Head of caudate nucleus (tissue), 42 donors: ENCODE results near the gene PSMA3.

Source experiments
- DNase-seq, 42 donors: peaks; one replicate each; pipeline versions ENCODE4 v3.0.0 to v3.0.0-alpha.2; 2020 to 2021; ENCODE audit warnings: mixed read lengths in 7 of 42
- intact Hi-C: fragments of 100-400 bp; cut with DNase I; formaldehyde crosslinking; loops from one replicate; pipeline ENCODE4 v1.15.0; 2022

PSMA3 gene

DNA sequence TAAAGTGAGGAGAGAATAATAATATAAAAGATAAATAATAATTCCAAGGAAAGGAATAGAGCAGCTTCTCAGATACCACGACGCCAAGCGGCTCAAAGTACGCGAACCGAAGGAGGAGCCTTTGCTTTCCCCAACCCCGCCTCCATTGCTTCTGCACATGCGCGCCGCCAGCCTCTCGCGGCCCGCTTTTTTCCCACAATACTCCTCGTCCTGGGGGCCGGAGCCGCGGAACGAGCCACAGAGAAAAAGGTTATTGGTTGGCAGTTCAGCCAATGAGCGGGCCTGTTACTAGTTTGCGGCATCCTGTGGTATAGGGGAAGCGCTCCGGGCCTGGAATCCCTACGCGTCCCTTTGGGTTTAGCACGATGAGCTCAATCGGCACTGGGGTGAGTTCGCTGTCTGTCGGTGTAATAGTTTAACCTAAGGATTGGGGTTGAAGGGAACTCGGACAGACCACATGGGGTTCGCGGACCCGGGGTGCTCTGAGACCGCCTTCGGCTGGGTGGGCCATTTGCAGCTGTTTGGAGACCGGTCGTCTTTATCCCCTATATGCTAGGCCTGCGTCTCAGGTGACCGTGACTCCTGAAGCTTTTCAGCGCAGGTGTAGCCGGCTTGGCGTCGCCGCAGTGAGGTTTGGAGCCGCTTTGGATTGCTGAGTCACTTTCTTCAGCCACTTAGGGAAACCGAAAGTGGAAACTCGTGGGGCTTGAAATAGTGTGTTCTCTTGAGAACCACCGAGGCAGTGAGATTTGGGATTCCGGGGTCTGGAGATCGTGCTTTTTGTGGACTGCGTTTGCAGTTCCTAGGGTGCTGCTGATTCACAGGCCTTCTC lies at the start of gene PSMA3:
Gene PSMA3, plus strand, starts transcription at position 288 of the 832 bp plus-strand sequence. Its CDS starts 78 bp downstream, at position 366.
- DNase-seq = peak; percentile 93 to 99 (median 98)
- intact Hi-C loops = loop anchor here (2.0 kb wide), 1 partner anchor 54 kb away; the partner anchor contains the start of gene ARID4A

DNA sequence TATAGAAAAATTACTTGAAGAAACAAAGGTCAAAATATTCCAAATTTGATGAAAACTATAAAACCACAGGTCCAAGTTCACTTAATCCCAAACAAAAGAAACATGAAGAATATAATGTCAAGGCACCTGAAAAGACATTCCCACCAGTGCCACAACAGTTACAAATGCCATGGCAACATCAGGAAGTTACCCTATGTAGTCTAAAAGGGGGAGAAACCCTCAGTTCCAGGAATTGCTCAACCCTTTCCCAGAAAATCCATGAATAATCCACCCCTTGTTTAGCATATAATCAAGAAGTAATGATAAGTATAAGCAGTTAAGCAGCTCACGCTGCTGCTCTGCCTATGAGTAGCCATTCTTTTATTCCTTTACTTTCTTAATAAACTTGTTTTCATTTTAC lies 48.4 kb upstream of the PSMA3 start:
- intact Hi-C loops = loop anchor here (5.0 kb wide), 2 partner anchors 41 to 44 kb away; partner anchors contain the start of gene ARMH4

DNA sequence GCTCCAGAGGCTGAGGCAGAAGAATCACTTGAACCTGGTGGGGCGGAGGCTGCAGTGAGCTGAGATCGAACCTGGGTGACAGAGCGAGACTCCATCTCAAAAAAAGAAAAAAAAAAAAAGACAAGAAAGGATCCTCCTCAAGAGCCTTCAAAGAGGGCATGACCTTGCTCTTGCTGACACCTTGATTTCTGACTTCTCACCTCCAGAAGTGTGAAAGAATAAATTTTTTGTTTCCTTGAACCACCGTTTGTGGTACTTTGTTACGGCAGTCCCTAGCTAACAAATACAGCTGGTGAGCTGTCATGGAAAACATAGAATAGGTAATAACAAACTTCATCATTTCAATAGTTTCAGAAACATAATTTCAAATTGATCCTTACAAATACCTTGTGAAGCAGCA lies 46.6 kb upstream of the PSMA3 start:
- no peak for DNase-seq
- intact Hi-C loops = loop anchor here (5.0 kb wide), 2 partner anchors 39 to 46 kb away; partner anchors contain the start of gene ARMH4

More for the DNA sequence above, 48.4 kb upstream of the PSMA3 start:
- no peak for DNase-seq

DNA sequence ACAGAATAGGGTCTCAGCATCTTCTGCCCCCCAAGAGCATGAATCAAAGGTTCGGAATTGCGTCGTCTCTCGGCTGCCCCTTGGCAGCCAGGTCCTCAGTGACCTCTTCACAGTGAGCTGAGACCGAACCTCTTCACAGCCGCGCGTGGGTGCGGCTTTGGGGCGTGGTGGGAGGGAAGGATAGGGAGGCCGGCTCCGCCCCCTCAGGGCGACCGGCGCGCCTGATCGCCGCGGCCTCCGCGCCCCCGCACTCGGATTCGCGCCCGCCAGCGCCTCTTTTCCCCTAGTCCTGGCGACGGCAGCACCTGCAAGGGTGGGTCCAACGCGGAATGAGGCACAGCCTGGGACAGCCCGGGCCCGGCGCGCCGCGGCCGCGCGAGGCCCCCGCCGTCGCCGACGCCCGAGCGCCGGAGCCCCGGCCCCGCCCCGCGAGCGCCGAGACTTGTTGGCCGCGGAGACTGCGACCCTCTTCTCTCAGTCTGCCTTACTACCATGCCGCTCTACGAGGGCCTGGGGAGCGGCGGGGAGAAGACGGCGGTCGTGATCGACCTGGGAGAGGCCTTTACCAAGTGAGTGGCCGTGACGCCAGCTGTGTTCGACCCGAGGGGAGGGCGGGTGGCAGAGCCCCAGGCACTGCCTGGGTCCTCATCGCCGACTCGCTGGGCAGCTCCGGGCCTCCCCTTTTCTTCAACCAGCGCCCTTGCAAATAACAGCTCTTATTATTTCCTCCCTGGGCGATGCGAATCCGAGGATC lies 44.7 kb upstream of the PSMA3 start, which contains the start of gene ACTR10:
Gene ACTR10, plus strand, starts transcription at position 424 of the 754 bp plus-strand sequence. Its CDS starts 69 bp downstream, at position 493.
- peak; percentile 55 to 92 (median 84) for DNase-seq
- intact Hi-C loops = loop anchor here (5.0 kb wide), 2 partner anchors 37 to 48 kb away; partner anchors contain the start of gene ARMH4

DNA sequence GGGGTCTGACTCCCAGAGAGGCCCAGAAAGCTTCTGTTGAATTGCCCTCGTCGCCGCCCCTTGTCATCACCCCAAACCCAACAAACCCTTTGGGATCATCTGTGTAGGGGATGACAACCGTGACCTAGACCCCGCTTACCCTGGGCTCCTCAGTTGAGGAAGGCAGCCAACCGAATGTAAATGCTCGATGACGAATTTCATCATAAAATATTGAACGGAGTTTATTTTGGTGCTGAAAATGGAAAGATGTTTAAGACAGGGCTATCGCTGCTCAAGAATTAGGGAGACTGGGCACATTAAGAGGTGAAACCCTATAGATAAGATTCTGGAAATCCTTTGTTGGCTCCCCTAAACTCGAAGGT lies 44.2 kb upstream of the PSMA3 start:
- intact Hi-C loops = no loop called here
- peak in 1 of 42 donors; percentile 29 for DNase-seq

DNA sequence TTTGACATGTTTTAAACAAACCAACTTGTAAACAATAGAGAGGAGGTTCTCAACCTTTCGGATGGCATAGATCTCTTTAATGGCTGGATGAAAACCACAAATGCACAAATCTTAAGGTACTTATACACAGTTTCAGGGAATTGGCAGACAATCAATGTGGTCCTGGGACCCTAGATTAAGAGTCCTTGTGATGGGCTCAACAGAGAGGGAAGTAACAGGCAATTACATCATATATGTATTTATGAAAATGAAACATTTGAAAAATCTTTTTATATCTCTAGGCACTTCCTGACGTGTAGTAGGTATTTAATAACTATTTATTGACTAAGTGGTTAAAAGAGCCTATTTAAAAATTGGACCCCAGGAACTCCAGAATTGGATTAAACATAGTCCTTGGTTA lies 43.8 kb upstream of the PSMA3 start:
- no peak for DNase-seq
- intact Hi-C loops = no loop called here

DNA sequence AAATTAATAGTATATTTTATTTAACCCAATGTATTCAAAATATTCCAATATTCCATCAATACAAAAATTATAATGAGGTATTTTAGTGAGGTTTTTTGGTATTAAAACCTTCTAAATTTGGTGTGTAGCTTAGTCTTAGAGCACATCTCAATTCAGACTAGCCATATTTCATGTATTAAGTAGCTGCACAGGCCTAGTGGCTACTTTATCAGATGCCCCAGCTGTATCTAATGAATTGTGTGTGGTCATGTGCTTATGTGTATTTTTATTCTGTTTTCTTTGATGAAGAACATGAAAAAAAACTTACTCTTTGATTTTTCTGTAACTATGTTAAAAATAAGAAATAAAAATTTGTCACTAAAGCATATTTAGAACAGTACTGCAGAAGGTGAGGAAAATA lies 31.5 kb upstream of the PSMA3 start:
- intact Hi-C loops = no loop called here
- DNase-seq = no peak

DNA sequence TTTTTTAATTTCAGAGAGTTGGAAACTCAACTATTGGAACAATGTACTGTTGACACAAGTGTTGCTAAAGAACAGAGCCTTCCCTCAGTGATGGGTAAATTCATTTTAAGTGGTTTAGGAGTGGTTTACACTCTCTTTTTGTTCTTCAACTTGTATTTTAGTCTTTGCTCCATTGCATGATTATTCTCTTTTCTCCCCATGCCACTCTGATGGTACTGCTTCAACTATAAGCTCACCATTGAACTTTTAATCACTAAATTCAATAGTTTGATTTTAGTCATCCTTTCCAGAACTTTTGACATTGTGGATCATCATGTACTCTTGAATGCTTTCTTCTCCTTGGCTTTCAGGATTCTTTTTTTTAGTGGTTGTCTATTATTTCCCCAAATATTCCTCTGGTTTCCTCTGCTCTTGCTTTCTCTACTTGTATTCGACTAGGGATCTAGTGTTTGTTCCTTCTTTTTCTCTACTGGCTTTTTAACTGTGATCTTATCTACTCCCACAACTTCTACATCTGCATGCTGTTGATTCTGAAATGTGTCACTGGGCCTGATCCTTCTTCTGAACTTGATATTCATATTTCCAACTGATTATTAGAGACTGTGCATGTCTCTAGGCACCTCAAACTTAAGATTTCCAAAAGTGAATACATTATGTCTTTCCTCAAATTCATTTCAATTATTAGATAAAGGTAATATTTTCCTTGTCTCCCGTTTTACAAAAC lies 29.3 kb upstream of the PSMA3 start:
- DNase-seq = no peak
- intact Hi-C loops = no loop called here

DNA sequence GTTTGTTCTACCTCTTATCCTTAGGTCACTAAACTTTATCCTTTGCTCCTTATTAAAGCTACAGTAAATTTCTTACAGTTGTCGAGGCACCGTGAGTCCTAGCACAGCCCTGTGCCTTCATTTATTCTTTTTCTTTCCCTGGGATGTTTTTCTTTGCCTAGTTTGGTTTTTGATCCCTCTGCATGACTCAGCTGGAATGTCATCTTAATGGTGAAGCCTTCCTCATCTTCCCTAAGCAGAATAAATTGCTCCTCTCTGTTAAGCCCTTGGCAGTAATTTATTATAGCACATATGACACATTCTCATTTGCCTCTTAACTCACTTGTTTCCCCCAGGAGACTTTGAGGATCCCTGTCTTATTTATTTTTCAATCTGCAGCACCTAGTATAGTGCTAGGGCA lies 28.1 kb upstream of the PSMA3 start:
- DNase-seq = no peak
- intact Hi-C loops = no loop called here

DNA sequence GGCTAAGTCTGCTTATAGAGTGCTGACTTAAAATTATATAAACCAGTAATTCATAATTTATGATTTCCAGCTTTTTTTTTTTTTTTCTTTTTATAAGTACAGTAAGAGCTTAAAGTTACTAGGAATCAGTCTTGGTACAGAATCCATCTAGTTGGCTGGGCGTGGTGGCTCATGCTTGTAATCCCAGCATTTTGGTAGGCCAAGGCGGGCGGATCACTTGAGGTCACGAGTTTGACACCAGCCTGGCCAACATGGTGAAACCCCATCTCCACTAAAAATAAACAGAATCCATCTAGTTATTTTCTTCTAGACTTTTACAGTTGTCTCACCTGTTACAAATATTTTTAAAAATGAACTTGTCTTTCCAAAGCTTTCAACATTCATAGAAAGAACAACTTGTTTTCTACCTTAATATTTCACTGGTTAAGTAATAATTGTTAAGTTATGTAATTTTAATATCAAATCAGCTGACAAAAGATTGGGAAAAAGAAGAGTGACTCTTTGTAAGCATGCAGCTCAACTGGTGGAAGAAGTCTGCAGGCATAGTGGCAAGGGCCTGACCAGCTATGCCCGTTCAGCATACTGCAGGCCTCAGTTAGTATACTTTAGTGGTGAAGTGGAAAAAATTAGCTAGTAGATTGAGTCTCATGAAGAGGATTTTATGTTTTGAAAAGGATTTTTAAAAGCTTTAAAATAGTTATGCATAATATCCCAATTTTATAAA lies 17.4 kb upstream of the PSMA3 start:
- DNase-seq = no peak
- intact Hi-C loops = no loop called here

DNA sequence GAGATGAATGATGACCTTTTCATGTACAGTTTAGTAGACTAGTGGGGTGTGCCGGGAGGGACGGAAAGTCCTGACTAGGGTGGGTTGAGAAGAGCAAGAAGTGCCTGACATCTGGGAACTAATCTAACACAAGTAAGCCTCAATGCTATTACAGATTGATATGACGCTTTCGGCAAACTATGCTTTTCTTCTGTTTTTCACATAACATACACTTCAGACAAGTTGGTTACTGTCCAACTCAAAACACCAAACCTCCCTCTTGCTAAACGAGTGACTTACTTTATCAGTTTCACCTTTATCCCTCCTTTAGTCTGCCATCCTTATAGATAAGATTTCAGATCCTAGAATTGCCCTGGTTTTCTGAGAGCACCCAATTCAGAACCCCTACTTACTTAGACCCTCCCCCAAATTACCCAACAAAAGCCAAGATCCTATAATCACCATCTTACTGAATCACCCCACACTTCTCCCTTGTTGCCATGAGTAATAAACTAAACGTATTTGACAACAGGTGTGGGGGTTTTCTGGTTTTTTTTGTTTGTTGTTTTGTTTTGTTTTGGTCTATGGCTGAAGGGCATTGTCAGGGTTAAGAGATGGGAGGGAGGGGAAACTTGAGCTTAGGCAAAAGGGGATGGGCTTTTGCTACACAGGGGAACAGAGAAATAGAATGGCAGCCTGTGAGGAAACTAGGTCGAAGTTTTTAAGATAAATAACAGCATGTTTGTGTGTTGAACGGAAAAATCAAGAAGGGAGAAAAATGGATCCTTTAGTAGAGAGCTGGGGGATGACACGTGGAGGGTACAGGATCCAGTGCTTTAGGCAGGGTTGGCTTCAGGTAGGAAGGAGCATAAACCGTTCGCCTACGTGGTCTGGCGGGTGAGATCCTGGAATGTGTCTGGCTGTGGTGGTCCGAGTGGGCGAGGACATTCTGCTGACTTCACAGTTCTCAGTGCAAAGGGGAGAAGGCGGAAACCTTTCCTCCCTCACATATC lies 6.1 kb upstream of the PSMA3 start:
- intact Hi-C loops = loop anchor here (5.0 kb wide), 1 partner anchor 41 kb away; no protein-coding TSS in a partner anchor
- peak in 4 of 42 donors; percentile 13 to 45 (median 26) for DNase-seq

DNA sequence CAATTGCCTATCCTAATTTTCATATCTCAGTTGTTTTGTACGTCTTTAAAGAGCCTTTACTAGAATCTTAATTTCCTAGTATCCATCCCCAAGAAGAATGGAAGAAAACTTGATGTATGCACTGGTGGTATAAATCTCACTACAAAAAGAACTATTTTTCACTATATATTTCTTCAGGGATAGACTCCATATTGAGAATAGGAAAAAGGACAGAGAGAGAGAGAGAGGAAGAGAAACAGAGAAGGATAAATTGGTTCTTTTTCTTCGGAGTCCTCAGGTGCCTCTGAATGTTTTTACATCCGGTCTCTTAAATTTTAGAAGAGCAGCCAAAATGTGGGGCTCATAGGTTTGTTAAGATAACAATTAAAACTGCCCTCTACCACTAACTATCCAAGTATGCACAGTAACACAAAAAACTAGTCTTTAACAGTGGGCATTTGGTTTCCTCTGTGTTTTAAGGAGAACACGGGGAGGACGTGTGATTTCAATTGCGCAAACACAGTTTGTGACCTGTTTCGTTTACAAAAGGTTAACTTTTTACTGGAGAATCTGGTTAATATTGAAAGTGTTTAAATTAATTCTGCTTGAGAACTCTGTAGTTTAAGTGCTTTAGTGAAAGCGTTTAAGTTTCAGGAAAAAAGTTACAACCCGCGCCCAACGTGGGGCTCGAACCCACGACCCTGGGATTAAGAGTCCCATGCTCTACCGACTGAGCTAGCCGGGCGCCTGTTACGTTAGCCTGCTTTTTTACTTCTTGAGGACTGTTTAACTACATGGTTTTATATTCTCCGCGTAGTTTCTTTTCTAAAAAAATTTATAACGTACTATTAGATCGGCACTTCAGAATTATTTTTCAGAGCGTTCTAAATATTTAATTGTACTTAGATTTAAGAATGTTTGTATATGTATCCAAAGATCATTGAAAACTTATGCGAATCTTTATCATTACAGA lies 5.1 kb upstream of the PSMA3 start:
- DNase-seq = peak; percentile 54 to 94 (median 79)
- intact Hi-C loops = loop anchor here (5.0 kb wide), 1 partner anchor 42 kb away; no protein-coding TSS in a partner anchor

DNA sequence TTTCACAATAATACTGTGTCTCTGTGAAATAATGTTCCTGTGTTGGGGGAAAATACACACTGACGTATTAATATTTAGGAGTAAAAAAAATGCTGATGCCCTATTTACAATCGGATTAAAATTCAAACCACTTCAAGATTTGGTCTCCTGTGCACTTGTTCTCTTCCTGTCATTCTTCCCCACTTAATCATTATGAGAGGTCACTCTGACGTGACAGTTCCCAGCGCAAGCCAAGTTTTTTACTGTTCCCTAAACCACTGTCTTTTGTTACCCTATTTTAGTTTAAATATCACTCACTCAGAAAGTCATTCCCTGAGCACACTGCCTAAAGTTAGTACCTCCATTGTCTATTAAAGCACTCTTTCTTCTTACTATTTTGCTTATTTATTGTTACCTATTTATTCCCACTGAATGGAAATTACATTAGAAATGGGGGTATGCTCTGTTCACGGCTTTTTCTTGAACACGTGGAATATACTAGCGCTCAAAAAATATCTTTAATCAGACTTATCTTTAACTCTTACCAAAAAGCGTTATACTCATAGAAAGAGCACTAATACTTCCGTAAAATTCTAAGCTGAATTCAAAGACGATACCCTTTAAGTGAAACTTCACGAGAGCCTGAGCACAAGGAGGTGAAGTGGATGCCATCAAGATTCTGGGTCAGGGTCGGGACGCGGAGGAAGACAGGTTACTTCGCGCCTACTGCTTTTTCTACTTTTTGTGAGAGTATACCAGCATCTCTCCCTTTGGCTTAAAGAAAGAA lies 670 bp upstream of the PSMA3 start:
- DNase-seq = peak in 2 of 42 donors; percentile 9 to 41
- intact Hi-C loops = loop anchor here (2.0 kb wide), 1 partner anchor 55 kb away; the partner anchor contains the start of gene ARID4A

DNA sequence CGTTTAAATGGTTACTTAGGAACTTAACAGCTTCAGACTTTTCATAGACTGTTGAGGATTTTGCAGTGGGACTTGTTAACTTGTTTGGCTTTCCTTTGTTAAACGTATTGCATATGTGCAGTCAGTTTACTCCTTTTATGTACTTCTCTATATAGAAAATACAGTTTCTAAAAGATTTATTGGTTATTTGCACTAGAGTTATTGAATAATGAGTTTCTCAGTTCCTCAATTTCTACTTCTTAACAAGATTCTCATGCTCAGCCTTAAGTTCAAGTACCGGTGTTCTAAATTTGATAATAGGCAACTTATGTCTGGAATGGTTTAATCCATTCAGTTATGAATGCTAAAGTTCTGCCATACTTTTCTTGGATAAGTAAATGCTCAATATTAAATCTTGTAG lies 919 bp downstream of the PSMA3 start:
- intact Hi-C loops = loop anchor here (2.0 kb wide), 1 partner anchor 53 kb away; the partner anchor contains the start of gene ARID4A

DNA sequence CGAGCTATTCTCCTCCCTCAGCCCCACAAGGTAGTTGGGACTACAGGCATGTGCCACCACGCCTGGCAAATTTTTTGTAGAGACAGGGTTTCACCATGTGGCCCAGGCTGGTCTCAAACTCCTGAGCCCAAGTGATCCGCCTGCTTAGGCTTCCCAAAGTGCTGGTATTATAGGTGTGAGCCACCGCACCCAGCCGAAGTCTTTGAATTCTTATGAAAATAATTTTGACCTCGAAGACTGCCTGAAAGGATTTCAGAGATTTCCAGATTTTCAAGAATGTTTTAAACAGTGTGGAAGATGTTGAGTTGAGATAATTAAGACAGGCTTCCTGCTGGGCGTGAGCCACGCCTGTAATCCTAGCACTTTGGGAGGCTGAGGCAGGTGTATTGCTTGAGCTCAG lies 5.0 kb downstream of the PSMA3 start:
- DNase-seq = no peak
- intact Hi-C loops = no loop called here

More for the DNA sequence above, 919 bp downstream of the PSMA3 start:
- no peak for DNase-seq
